Measurements from ENCODE around the gene PLXNA4.

GRCh38 chr7:132498319-132498718, 78.0 kb downstream of the PLXNA4 start:
- no peak for TF ChIP-seq CTCF (IDR thresholded peaks at IDR 0.05)
- TF ChIP-seq HDAC2 (IDR thresholded peaks at IDR 0.05), result no peak
- no peak for TF ChIP-seq BHLHE40 (IDR thresholded peaks at IDR 0.05; ENCODE audit: low read depth, low read length)
- TF ChIP-seq JUN (IDR thresholded peaks at IDR 0.05), result no peak
- TF ChIP-seq EHF (CRISPR knock-in tag; IDR thresholded peaks at IDR 0.05), result no peak
- TF ChIP-seq SREBF2 (IDR thresholded peaks at IDR 0.05), result no peak
- TF ChIP-seq RFX5 (IDR thresholded peaks at IDR 0.05), result no peak
- TF ChIP-seq SMC3 (IDR thresholded peaks at IDR 0.05), result no peak
- no peak for TF ChIP-seq HOXB13 (CRISPR knock-in tag; IDR thresholded peaks at IDR 0.05; ENCODE audit: low read depth)
- no peak for TF ChIP-seq RNF2 (IDR thresholded peaks at IDR 0.05; ENCODE audit: borderline replicate concordance, low read depth)
- TF ChIP-seq EP300 (IDR thresholded peaks at IDR 0.05), result no peak
- TF ChIP-seq, protein P1, sequence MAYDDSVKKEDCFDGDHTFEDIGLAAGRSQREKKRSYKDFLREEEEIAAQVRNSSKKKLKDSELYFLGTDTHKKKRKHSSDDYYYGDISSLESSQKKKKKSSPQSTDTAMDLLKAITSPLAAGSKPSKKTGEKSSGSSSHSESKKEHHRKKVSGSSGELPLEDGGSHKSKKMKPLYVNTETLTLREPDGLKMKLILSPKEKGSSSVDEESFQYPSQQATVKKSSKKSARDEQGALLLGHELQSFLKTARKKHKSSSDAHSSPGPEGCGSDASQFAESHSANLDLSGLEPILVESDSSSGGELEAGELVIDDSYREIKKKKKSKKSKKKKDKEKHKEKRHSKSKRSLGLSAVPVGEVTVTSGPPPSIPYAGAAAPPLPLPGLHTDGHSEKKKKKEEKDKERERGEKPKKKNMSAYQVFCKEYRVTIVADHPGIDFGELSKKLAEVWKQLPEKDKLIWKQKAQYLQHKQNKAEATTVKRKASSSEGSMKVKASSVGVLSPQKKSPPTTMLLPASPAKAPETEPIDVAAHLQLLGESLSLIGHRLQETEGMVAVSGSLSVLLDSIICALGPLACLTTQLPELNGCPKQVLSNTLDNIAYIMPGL (CRISPR knock-in tag; IDR thresholded peaks at IDR 0.05; ENCODE audit: borderline replicate concordance), result no peak
- no peak for TF ChIP-seq EHMT2 (IDR thresholded peaks at IDR 0.05; ENCODE audit: low read depth)

Data from A549 (cell line).